Right lobe of liver (tissue), 4 donors: ENCODE data around the gene IPCEF1.

Source experiments
- POLR2A ChIP-seq: fragments of 450-650 bp; IDR thresholded peaks from one replicate; pipeline ENCODE4 v1.6.1; 2017; ENCODE audit warnings: antibody characterized with exemption, mild to moderate bottlenecking
- TF ChIP-seq, protein P1 (sequence below), 4 donors: fragments of 200-600 bp in 3 of 4; fragments of 450-650 bp in 1 of 4; IDR thresholded peaks; one replicate each; pipeline versions ENCODE4 v1.5.1 to v1.8.0; 2016 to 2022; ENCODE audit warnings: antibody characterized with exemption in 4 of 4, mild to moderate bottlenecking in 2 of 4
- donor health status: DM: no; HTN: no; CAD: no.
- donor health status: DM: no; HTN: no; CAD: no.
- donor health status: DM: no; HTN: yes; CAD: no.

DNA sequence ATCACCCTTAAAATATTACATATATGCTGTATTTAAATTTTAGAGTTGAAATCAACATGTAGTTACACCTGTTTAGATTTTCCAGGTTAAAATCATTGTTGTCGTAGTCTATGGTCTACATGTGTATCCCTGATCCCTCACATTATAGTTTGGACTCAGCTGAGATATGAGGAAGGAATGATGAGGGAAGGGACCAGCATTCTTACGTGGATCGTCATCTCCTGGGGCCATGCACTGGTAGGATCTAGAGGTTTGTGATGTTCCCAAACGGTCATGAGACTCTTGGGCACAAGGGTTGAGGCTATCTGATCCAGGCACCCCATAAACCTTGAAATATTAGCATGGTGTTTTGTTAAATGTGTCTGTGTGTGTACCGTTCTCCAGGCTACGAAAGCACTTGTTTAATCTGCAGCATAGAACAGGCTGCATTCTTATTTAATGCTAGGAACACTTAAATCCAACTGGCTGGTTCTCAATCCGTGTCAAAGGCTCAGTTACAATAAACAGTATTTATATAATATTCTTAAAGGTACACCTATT, 55.4 kb downstream of the IPCEF1 start:
- TF ChIP-seq, protein P1, sequence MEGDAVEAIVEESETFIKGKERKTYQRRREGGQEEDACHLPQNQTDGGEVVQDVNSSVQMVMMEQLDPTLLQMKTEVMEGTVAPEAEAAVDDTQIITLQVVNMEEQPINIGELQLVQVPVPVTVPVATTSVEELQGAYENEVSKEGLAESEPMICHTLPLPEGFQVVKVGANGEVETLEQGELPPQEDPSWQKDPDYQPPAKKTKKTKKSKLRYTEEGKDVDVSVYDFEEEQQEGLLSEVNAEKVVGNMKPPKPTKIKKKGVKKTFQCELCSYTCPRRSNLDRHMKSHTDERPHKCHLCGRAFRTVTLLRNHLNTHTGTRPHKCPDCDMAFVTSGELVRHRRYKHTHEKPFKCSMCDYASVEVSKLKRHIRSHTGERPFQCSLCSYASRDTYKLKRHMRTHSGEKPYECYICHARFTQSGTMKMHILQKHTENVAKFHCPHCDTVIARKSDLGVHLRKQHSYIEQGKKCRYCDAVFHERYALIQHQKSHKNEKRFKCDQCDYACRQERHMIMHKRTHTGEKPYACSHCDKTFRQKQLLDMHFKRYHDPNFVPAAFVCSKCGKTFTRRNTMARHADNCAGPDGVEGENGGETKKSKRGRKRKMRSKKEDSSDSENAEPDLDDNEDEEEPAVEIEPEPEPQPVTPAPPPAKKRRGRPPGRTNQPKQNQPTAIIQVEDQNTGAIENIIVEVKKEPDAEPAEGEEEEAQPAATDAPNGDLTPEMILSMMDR (IDR thresholded peaks at IDR 0.05), result no peak
- TF ChIP-seq POLR2A, result no peak
